ENCODE results near the gene GDPD3.
"Not testable (repeated sequence)": the region's sequence is repeated elsewhere in the genome, so short reads cannot be mapped to it uniquely, and the experiment has no call there.

Gene GDPD3

DNA sequence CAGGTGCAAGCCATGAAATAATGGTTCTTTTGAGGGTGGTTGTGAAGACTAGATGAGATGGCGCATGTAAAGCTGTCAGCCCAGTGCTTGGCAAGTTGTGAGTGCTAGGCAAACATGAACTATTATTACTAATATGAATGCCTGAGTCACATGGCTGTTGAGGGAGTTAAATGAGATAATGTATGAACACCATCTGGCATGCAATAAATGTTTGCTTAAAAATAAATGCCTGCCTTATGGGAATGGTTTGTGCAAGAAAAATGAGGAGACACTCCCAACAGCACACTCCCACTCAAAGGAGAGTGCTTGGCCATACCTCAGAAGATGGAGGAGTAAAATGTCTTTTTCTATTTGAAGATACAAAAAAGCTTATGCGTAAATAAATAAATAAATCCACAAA is 6.1 kb upstream of the GDPD3 start:
- no peak for DNase-seq (ENCODE audit: low spot score)
- TF ChIP-seq, protein P1, sequence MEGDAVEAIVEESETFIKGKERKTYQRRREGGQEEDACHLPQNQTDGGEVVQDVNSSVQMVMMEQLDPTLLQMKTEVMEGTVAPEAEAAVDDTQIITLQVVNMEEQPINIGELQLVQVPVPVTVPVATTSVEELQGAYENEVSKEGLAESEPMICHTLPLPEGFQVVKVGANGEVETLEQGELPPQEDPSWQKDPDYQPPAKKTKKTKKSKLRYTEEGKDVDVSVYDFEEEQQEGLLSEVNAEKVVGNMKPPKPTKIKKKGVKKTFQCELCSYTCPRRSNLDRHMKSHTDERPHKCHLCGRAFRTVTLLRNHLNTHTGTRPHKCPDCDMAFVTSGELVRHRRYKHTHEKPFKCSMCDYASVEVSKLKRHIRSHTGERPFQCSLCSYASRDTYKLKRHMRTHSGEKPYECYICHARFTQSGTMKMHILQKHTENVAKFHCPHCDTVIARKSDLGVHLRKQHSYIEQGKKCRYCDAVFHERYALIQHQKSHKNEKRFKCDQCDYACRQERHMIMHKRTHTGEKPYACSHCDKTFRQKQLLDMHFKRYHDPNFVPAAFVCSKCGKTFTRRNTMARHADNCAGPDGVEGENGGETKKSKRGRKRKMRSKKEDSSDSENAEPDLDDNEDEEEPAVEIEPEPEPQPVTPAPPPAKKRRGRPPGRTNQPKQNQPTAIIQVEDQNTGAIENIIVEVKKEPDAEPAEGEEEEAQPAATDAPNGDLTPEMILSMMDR (IDR thresholded peaks at IDR 0.05; ENCODE audit: extremely low read depth, insufficient read depth, missing control alignments), result no peak
- in situ Hi-C loops (cut with MboI; ENCODE audit: low pct_unique_long_range_greater_than_20kb, low sequenced_read_pairs, unreplicated experiment), result loop anchor here (25.0 kb wide), 2 partner anchors 293 to 493 kb away; partner anchors contain the start of genes ZNF689 and ZNF771

DNA sequence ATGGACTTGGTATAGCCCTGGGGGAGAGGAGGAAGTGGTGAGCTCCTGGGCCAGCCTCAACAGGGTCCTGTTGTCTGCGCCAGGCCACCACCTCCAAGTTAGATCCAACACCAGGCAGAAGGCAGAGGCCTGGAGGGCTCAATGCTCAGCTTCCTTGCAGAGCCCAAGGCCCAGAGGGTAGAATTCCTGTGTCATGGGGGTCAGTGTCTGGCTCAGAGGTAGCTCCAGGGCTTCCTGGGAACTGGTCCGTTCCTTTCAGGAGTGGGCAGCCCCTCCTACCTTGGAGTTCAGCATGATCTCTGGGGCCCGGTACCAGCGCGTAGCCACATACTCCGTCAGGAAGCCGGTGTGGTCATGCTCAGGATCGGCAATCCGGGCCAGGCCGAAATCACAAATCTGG is 4.4 kb upstream of the GDPD3 start:
- in situ Hi-C loops (cut with MboI; ENCODE audit: low pct_unique_long_range_greater_than_20kb, low sequenced_read_pairs, unreplicated experiment), result loop anchor here (25.0 kb wide), 2 partner anchors 295 to 495 kb away; partner anchors contain the start of genes ZNF689 and ZNF771
- DNase-seq (ENCODE audit: low spot score), result no peak
- TF ChIP-seq, protein P1 (IDR thresholded peaks at IDR 0.05; ENCODE audit: extremely low read depth, insufficient read depth, missing control alignments), result no peak

DNA sequence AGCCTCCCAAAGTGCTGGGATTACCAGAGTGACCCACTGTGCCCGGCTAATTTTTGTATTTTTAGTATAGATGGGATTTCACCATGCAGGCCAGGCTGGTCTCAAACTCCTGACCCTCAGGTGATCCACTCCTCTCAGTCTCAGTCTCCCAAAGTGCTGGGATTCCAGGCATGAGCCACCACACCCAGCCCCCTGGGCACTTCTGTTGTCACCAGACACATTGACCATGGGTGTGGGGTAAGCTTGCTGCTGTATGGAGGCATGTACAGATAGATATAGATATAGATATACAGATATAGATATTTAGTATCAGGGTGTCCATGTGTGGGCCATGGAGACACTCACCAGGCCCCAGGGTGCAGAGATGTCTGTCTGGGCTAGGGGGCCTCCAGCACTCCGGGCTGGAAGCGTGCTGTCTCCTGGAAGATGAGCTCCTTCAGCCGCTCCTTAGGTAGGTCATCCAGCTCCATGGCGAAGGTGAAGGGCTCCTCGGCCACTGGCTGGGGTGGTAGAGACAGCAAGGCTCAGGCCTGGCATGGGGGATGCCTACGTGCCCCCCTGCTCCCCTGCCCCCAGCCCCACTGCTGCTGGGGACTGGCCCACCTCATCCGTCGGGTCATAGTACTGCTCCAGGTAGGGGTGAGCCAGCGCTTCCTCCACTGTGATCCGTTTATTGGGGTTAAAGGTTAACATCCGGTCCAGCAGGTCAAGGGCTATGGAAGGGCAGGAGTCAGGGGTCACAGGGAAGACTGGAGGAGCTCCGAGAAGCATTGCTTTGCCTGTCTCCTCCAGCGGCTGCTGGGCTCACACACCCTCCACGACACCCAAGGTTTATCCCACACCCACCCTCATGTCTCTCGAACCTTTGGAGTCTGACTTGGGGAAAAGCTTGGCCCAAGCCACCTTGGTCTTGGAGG is 3.2 kb upstream of the GDPD3 start:
- DNase-seq (ENCODE audit: low spot score), result no peak
- in situ Hi-C loops (cut with MboI; ENCODE audit: low pct_unique_long_range_greater_than_20kb, low sequenced_read_pairs, unreplicated experiment), result loop anchor here (25.0 kb wide), 2 partner anchors 296 to 496 kb away; partner anchors contain the start of genes ZNF689 and ZNF771
- TF ChIP-seq, protein P1 (IDR thresholded peaks at IDR 0.05; ENCODE audit: extremely low read depth, insufficient read depth, missing control alignments), result no peak

DNA sequence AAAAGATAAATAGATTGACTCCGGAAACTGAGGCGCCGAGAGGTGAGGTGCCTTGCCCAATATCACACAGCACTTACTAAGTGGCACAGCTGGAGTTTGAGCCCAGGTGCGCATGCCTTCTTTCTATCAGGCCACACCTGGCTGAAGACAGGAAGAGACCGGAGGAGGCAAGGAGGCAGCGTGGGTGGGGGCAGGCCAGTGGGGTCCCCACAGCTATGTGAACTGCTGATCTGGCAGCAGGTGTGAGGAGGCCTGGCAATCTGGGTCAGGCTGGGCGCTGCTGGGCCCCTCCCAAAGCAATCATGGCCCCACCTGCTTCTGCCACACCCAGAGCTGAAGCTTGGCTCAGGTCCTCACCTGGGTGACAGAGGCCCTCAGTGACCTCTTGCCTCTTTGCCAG is 1.9 kb upstream of the GDPD3 start:
- in situ Hi-C loops (cut with MboI; ENCODE audit: low pct_unique_long_range_greater_than_20kb, low sequenced_read_pairs, unreplicated experiment), result loop anchor here (25.0 kb wide), 2 partner anchors 297 to 497 kb away; partner anchors contain the start of genes ZNF689 and ZNF771
- no peak for DNase-seq (ENCODE audit: low spot score)
- TF ChIP-seq, protein P1 (IDR thresholded peaks at IDR 0.05; ENCODE audit: extremely low read depth, insufficient read depth, missing control alignments), result no peak

DNA sequence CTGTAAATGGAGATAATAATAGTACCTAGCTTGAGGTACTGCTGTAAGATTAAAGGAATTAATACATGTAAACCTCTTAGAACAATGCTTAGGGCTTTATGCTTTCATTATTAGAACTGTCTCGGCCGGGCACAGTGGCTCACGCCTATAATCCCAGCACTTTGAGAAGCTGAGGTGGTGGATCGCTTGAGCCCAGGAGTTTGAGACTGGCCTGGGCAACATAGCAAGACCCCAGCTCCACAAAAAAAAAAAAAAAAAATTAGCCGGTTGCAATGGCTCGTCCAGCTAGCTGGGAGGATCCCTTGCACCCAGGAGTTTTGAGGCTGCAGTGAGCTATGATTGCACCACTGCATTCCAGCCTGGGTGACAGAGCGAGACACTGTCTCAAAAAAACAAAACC is 1.5 kb upstream of the GDPD3 start:
- in situ Hi-C loops (cut with MboI; ENCODE audit: low pct_unique_long_range_greater_than_20kb, low sequenced_read_pairs, unreplicated experiment), result loop anchor here (25.0 kb wide), 2 partner anchors 297 to 497 kb away; partner anchors contain the start of genes ZNF689 and ZNF771
- DNase-seq (ENCODE audit: low spot score), result not testable (repeated sequence)

DNA sequence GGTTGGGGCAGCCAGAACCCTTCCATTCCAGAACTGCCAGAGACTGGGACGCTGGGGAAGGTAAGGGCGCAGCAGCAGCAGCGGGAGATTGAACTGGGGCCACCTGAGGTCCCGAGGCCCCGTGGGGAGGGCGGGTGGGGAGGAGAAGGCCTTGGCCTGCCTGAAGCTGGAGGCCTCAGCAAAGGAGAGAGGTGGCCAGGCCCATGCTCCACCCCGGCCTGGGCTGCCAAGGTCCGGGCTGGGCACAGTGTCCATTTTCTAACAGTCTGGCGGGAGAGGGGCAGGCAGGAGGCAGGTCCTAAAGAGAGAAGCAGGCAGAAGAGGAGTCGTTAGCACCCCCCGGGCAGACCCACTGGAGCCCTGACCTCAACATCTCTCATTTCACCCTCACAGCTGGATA is 1.1 kb upstream of the GDPD3 start:
- DNase-seq (ENCODE audit: low spot score), result no peak
- in situ Hi-C loops (cut with MboI; ENCODE audit: low pct_unique_long_range_greater_than_20kb, low sequenced_read_pairs, unreplicated experiment), result loop anchor here (25.0 kb wide), 2 partner anchors 298 to 498 kb away; partner anchors contain the start of genes ZNF689 and ZNF771
- TF ChIP-seq, protein P1 (IDR thresholded peaks at IDR 0.05; ENCODE audit: extremely low read depth, insufficient read depth, missing control alignments), result no peak

Data from GM13977 (cell line).